Smooth muscle cell of trachea (primary cell): ENCODE results near the gene IFT52. TPM values are rescaled to one million over a fixed set of nuclear protein-coding genes. Genes with fewer than 3 reads are reported as not detected.

Source experiments
- total RNA-seq: library from RNA; depleted of rRNA; stranded (reverse); fragments of >200 nt; gene quantifications from 2 replicates; pipeline ENCODE4 v1.2.1, GENCODE V29; 2014

IFT52 gene
- 42.8 and 49.1 TPM in 2 replicates for total RNA-seq

GRCh38 chr20:43590392-43591303 lies at the start of gene IFT52:
Gene IFT52 (plus strand): TSS chr20:43590937. CDS start chr20:43594699, 3,762 bp downstream.

GRCh38 chr20:43558412-43559146 lies 32.2 kb upstream of the IFT52 start, which contains the start of gene SGK2:
Gene SGK2 (plus strand): TSS chr20:43559027. CDS start chr20:43566496, 7,469 bp downstream.

GRCh38 chr20:43666376-43667328 lies 75.9 kb downstream of the IFT52 start, which contains the start of gene MYBL2:
Gene MYBL2 (plus strand): TSS chr20:43667114. CDS start chr20:43667284, 170 bp downstream.

Other genes starting within 250 kb of the IFT52 start
- 50.6 and 59.8 TPM in 2 replicates for gene SRSF6, start 133.0 kb upstream of the IFT52 start, total RNA-seq
- gene L3MBTL1, start 83.2 kb upstream of the IFT52 start, total RNA-seq = 6.5 and 10.4 TPM in 2 replicates
- gene SGK2, start 31.9 kb upstream of the IFT52 start, total RNA-seq = 0.83 TPM in 1 of 2 replicates, not detected in the other
- 0.66 and 7.0 TPM in 2 replicates for gene MYBL2, start 76.2 kb downstream of the IFT52 start, total RNA-seq
- not detected in 2 replicates for gene GTSF1L, start 136.1 kb downstream of the IFT52 start, total RNA-seq